ENCODE results near the gene MCU. TPM values are rescaled to one million over a fixed set of nuclear protein-coding genes. Genes with fewer than 3 reads are reported as not detected.

MCU gene
- total and polyA plus RNA-seq, 10 of the 15 experiments (the other 5 are each of a cell fraction or from before 2014, with no cell fraction given) = 5.1 to 49.1 (median 17.9) TPM

DNA sequence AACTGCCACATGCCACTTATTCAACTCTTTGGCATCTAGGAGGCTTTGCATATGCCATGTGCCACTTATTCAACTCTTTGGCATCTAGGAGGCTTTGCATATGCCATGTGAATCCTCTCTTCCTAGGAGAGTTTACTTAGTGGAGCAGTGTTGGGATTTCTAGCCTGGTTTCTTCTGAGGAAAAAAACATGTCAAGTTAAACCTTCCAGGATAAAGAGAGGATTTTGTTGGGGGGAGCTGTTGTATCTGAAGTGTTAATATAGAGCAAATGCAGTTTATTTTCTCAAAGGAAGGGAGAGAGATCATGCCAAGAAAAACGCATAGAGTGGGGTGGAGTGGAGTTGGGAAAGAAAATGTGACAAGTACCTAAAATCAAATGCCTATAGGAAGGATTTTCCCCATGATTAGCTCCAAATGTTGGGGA, 91.5 kb downstream of the MCU start:
- no peak for FAIRE-seq
- no peak for DNase-seq (ENCODE audit: low read depth, low spot score)
- no peak for ATAC-seq
- Histone ChIP-seq H3K27ac (ENCODE audit: control insufficient read depth, insufficient read depth) (no peak overlapping the region), H3K4me1 (ENCODE audit: control insufficient read depth, insufficient read depth, low read length) (no peaks in the 10 kb centered on the region), H4K20me1 (ENCODE audit: control insufficient read depth, insufficient read depth) (no peaks in the 10 kb centered on the region), H3K36me3 (ENCODE audit: control insufficient read depth in 2 of 2, insufficient read depth in 2 of 2, low read length in 1 of 2) (no peaks in the 10 kb centered on the region), H3K9me3 (replicated peaks; ENCODE audit: control insufficient read depth, insufficient read depth, low read length) (no peaks in the 10 kb centered on the region), H3K4me2 (ENCODE audit: control insufficient read depth, insufficient read depth) (no peak overlapping the region), H3K79me2 (ENCODE audit: control insufficient read depth, insufficient read depth, low read length) (no peaks in the 10 kb centered on the region), H3K9ac (ENCODE audit: control insufficient read depth, insufficient read depth, low read length) (no peak overlapping the region), H3K27me3 (replicated peaks in 1 of 2; ENCODE audit: control insufficient read depth in 2 of 2, insufficient read depth in 2 of 2, low read length in 1 of 2) (no peaks in the 10 kb centered on the region), H3K4me3 (no peak overlapping the region), H2AFZ (ENCODE audit: control insufficient read depth, low read depth, low read length) (no peak overlapping the region)
- ChIA-PET POLR2A (interaction anchor here (0.7 to 1.5 kb wide), 2 partner anchors 11 to 19 kb away, joined by 3 read pairs; no protein-coding TSS in a partner anchor), SMC1A (ENCODE audit: uncharacterized antibody, unreplicated experiment) (no interaction called here), CTCF (no interaction called here), RAD21 (ENCODE audit: unreplicated experiment) (no interaction called here)
- in situ Hi-C loops (cut with MboI) = no loop called here
- 94% methylated on average over 1 of the region's 1 CpG for whole genome bisulfite sequencing (ENCODE audit: insufficient coverage, insufficient replicate concordance, low lambda C conversion rate, missing lambda C conversion rate)
- BruUV-seq (replicated peaks) = no TSS peak
- intact Hi-C loops (cut with micrococcal nuclease; ENCODE audit: unreplicated experiment) = no loop called here
- TF ChIP-seq RAD21 (IDR thresholded peaks at IDR 0.05; ENCODE audit: insufficient read depth, low read depth, low read length) (no peak), CEBPZ (IDR thresholded peaks at IDR 0.05; ENCODE audit: low read depth, low read length) (no peak), CREM (IDR thresholded peaks at IDR 0.05; ENCODE audit: low read depth) (no peak), ZBED1 (IDR thresholded peaks at IDR 0.05; ENCODE audit: borderline replicate concordance) (no peak), ZNF274 (IDR thresholded peaks at IDR 0.05; ENCODE audit: insufficient read depth, insufficient read length) (no peak), SRF (IDR thresholded peaks at IDR 0.05; ENCODE audit: low read depth in 2 of 2, low read length in 2 of 2) (no peak), MYC (IDR thresholded peaks at IDR 0.05; ENCODE audit: insufficient read depth, insufficient read length, insufficient replicate concordance, low read length, severe bottlenecking) (no peak), CTCF (IDR thresholded peaks at IDR 0.05 in 2 of 3, conservative IDR thresholded peaks at IDR 0.05 in 1 of 3; ENCODE audit: control insufficient read depth in 2 of 3, extremely low read depth in 1 of 3, insufficient read depth in 1 of 3, low read depth in 3 of 3, low read length in 3 of 3) (no peak), POLR2AphosphoS2 (IDR thresholded peaks at IDR 0.05; ENCODE audit: low read depth, low read length) (no peak)
- TF ChIP-seq, protein P1, sequence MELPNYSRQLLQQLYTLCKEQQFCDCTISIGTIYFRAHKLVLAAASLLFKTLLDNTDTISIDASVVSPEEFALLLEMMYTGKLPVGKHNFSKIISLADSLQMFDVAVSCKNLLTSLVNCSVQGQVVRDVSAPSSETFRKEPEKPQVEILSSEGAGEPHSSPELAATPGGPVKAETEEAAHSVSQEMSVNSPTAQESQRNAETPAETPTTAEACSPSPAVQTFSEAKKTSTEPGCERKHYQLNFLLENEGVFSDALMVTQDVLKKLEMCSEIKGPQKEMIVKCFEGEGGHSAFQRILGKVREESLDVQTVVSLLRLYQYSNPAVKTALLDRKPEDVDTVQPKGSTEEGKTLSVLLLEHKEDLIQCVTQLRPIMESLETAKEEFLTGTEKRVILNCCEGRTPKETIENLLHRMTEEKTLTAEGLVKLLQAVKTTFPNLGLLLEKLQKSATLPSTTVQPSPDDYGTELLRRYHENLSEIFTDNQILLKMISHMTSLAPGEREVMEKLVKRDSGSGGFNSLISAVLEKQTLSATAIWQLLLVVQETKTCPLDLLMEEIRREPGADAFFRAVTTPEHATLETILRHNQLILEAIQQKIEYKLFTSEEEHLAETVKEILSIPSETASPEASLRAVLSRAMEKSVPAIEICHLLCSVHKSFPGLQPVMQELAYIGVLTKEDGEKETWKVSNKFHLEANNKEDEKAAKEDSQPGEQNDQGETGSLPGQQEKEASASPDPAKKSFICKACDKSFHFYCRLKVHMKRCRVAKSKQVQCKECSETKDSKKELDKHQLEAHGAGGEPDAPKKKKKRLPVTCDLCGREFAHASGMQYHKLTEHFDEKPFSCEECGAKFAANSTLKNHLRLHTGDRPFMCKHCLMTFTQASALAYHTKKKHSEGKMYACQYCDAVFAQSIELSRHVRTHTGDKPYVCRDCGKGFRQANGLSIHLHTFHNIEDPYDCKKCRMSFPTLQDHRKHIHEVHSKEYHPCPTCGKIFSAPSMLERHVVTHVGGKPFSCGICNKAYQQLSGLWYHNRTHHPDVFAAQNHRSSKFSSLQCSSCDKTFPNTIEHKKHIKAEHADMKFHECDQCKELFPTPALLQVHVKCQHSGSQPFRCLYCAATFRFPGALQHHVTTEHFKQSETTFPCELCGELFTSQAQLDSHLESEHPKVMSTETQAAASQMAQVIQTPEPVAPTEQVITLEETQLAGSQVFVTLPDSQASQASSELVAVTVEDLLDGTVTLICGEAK (IDR thresholded peaks at IDR 0.05; ENCODE audit: borderline replicate concordance) = no peak
- TF ChIP-seq, protein P2, sequence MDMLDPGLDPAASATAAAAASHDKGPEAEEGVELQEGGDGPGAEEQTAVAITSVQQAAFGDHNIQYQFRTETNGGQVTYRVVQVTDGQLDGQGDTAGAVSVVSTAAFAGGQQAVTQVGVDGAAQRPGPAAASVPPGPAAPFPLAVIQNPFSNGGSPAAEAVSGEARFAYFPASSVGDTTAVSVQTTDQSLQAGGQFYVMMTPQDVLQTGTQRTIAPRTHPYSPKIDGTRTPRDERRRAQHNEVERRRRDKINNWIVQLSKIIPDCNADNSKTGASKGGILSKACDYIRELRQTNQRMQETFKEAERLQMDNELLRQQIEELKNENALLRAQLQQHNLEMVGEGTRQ (IDR thresholded peaks at IDR 0.05; ENCODE audit: borderline replicate concordance, low read depth, low read length) = no peak

All from GM12878 (cell line).